DOHH2 (cell line): ENCODE data around the gene SHISA6.

Experiments
- H3F3A ChIP-seq: fragments of 200-600 bp; sonication (generic), shearing (Covaris generic); 2 replicates; pipeline ENCODE4 v1.6.0; 2016; ENCODE audit warnings: antibody characterized with exemption, mild to moderate bottlenecking; ENCODE audit not compliant: control insufficient read depth, insufficient read depth
- H3K27ac ChIP-seq: fragments of 200-600 bp; sonication (generic); 2 replicates; pipeline ENCODE4 v1.5.1; 2014; ENCODE audit warnings: low read depth, mild to moderate bottlenecking, low read length, moderate library complexity
- H3K27me3 ChIP-seq: fragments of 200-600 bp; sonication (generic); 2 replicates; pipeline ENCODE4 v1.6.1; 2014; ENCODE audit warnings: mild to moderate bottlenecking, low read length, mixed read lengths; ENCODE audit not compliant: control insufficient read depth
- H3K36me3 ChIP-seq: fragments of 200-600 bp; sonication (generic); 2 replicates; pipeline ENCODE4 v1.6.1; 2014; ENCODE audit warnings: mild to moderate bottlenecking, low read length, moderate library complexity, mixed read lengths; ENCODE audit not compliant: control insufficient read depth
- H3K4me1 ChIP-seq: fragments of 200-600 bp; sonication (generic); 2 replicates; pipeline ENCODE4 v1.6.1; 2014; ENCODE audit warnings: mild to moderate bottlenecking, low read length, mixed read lengths; ENCODE audit not compliant: control insufficient read depth
- H3K4me2 ChIP-seq: fragments of 200-600 bp; sonication (generic); 2 replicates; pipeline ENCODE4 v1.6.0; 2014; ENCODE audit warnings: mild to moderate bottlenecking, low read length, moderate library complexity
- H3K4me3 ChIP-seq: fragments of 200-600 bp; sonication (generic); 2 replicates; pipeline ENCODE4 v1.5.1; 2014; ENCODE audit warnings: mild to moderate bottlenecking, low read length, mixed read lengths
- H3K79me2 ChIP-seq: fragments of 200-600 bp; sonication (generic); 2 replicates; pipeline ENCODE4 v1.6.1; 2014; ENCODE audit warnings: mild to moderate bottlenecking, low read length, mixed read lengths; ENCODE audit not compliant: control insufficient read depth
- H3K9me2 ChIP-seq: fragments of 200-600 bp; sonication (generic); replicated peaks from 2 replicates; pipeline ENCODE4 v1.6.1; 2014; ENCODE audit warnings: mild to moderate bottlenecking, low read length, mixed read lengths; ENCODE audit not compliant: control insufficient read depth
- H3K9me3 ChIP-seq: fragments of 200-600 bp; sonication (generic); 2 replicates; pipeline ENCODE4 v1.6.1; 2014; ENCODE audit warnings: antibody characterized with exemption, low read length, mixed read lengths; ENCODE audit not compliant: control insufficient read depth, insufficient read depth
- H4K20me1 ChIP-seq: fragments of 200-600 bp; sonication (generic); 2 replicates; pipeline ENCODE4 v1.6.0; 2014; ENCODE audit warnings: low read depth, mild to moderate bottlenecking, antibody characterized with exemption, low read length, moderate library complexity; ENCODE audit not compliant: control insufficient read depth, insufficient read depth
- EZH2phosphoT487 ChIP-seq: fragments of 200-600 bp; sonication (generic); IDR thresholded peaks from 2 replicates; pipeline ENCODE4 v1.6.1; 2017; ENCODE audit warnings: borderline replicate concordance, mild to moderate bottlenecking, antibody characterized with exemption, low read length, moderate library complexity, mixed read lengths
- TF ChIP-seq, protein P1 (sequence below): fragments of 200-600 bp; sonication (generic); IDR thresholded peaks from one replicate; pipeline ENCODE4 v1.5.1; 2014; ENCODE audit warnings: antibody characterized with exemption, mild to moderate bottlenecking, low read depth, low read length; ENCODE audit not compliant: poor library complexity, severe bottlenecking

Gene SHISA6

DNA sequence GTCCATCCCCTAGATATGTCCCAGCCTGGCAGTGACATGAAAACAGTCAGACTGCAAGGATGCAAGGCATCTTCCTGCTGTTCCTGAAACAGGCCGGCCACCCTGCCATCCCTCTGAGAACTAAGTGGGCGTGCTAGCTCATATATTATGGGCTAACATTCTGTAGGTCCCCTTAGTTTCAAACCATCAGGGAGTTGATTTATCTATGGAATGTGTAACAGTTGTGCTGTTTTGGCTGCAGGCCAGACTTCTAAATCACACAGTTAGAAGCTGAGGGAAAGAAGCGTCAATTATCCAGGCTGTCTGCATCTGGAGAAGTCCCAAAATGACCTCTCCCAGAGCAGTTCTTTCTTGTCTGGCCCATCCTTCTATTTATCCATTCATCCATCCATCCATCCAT, 254.6 kb downstream of the SHISA6 start:
- no peak overlapping the region for H3K4me3 ChIP-seq

DNA sequence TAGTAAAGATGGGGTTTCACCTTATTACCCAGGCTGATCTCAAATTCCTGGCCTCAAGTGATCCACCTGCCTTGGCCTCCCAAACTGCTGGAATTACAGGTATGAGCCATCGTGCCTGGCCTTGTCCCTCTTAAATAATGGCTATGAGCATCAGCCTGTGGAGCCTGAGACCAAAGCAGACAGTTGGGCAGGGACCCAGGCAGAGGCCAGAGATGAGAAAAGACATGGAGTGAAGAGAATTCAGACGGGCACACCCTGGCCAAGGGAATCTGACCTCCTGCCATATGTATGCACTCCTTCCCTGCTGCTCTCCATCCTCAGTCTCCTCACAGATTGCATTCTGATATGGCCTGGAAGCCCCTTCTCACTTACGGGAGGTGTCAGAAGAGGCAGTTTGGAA, 258.9 kb downstream of the SHISA6 start:
- Histone ChIP-seq H3K9me3 (no peaks in the 10 kb centered on the region), H3K79me2 (no peaks in the 10 kb centered on the region), H3K36me3 (no peaks in the 10 kb centered on the region), H3K9me2 (no peaks in the 10 kb centered on the region), H3K27me3 (no peaks in the 10 kb centered on the region), H3F3A (no peaks in the 10 kb centered on the region), H3K4me3 (no peak overlapping the region), H3K4me1 (no peaks in the 10 kb centered on the region), H3K27ac (no peak overlapping the region), H3K4me2 (no peak overlapping the region), H4K20me1 (no peaks in the 10 kb centered on the region)
- TF ChIP-seq EZH2phosphoT487, result no peak
- TF ChIP-seq, protein P1, sequence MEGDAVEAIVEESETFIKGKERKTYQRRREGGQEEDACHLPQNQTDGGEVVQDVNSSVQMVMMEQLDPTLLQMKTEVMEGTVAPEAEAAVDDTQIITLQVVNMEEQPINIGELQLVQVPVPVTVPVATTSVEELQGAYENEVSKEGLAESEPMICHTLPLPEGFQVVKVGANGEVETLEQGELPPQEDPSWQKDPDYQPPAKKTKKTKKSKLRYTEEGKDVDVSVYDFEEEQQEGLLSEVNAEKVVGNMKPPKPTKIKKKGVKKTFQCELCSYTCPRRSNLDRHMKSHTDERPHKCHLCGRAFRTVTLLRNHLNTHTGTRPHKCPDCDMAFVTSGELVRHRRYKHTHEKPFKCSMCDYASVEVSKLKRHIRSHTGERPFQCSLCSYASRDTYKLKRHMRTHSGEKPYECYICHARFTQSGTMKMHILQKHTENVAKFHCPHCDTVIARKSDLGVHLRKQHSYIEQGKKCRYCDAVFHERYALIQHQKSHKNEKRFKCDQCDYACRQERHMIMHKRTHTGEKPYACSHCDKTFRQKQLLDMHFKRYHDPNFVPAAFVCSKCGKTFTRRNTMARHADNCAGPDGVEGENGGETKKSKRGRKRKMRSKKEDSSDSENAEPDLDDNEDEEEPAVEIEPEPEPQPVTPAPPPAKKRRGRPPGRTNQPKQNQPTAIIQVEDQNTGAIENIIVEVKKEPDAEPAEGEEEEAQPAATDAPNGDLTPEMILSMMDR, result no peak

More for the DNA sequence above, 254.6 kb downstream of the SHISA6 start:
- Histone ChIP-seq H3K27ac (no peak overlapping the region), H3K79me2 (no peaks in the 10 kb centered on the region), H3K27me3 (no peaks in the 10 kb centered on the region), H3K9me3 (no peaks in the 10 kb centered on the region), H3K4me2 (no peak overlapping the region), H3F3A (no peaks in the 10 kb centered on the region), H3K36me3 (no peaks in the 10 kb centered on the region), H3K4me1 (no peaks in the 10 kb centered on the region), H4K20me1 (no peaks in the 10 kb centered on the region), H3K9me2 (no peaks in the 10 kb centered on the region)
- TF ChIP-seq, protein P1, result no peak
- no peak for TF ChIP-seq EZH2phosphoT487

- Histone ChIP-seq H3K27me3 (no peaks in the 10 kb centered on the region), H3K79me2 (no peaks in the 10 kb centered on the region), H3K27ac (no peak overlapping the region), H3K4me2 (no peak overlapping the region), H3K4me1 (no peaks in the 10 kb centered on the region), H3K9me3 (no peaks in the 10 kb centered on the region), H3K9me2 (no peaks in the 10 kb centered on the region), H3K4me3 (no peak overlapping the region), H3K36me3 (no peaks in the 10 kb centered on the region), H3F3A (no peaks in the 10 kb centered on the region), H4K20me1 (no peaks in the 10 kb centered on the region)
- TF ChIP-seq, protein P1, result no peak
- TF ChIP-seq EZH2phosphoT487, result no peak
These were observed 262.5 kb downstream of the SHISA6 start for GRCh38 chr17:11503308-11504035.
